BJ (cell line): ENCODE data around the gene SLC25A10. TPM values are rescaled to one million over a fixed set of nuclear protein-coding genes. Genes with fewer than 3 reads are reported as not detected.

ENCODE experiments used
- CTCF ChIA-PET: fragments of 350-600 bp; formaldehyde crosslinking; extraction: SDS; loops from one replicate; lab custom pipeline; 2021; ENCODE audit warnings: antibody characterized with exemption, inconsistent platforms; lab: Yijun Ruan, JAX
- POLR2A ChIA-PET: fragments of 300-600 bp; sonication (Branson Sonifier 250); formaldehyde crosslinking; extraction: SDS; loops from one replicate; lab custom pipeline; 2021; ENCODE audit warnings: antibody characterized with exemption; lab: Charles Lee
- DNase-seq: peaks from one replicate; pipeline ENCODE4 v3.0.0-alpha.2; 2011; ENCODE audit warnings: low read depth
- H3K27me3 ChIP-seq: 2 replicates; pipeline ENCODE4 v1.6.0; 2011; ENCODE audit warnings: low read length; ENCODE audit not compliant: control insufficient read depth, insufficient read depth
- H3K36me3 ChIP-seq: 2 replicates; pipeline ENCODE4 v1.5.1; 2011; ENCODE audit warnings: low read length; ENCODE audit not compliant: control insufficient read depth, insufficient read depth
- H3K4me3 ChIP-seq: 2 replicates; pipeline ENCODE4 v1.5.1; 2011; ENCODE audit warnings: low read depth, mild to moderate bottlenecking, control low read depth, low read length
- polyA plus RNA-seq: library from polyadenylated mRNA; depleted of rRNA; stranded (reverse); fragments of >200 nt; gene quantifications from 2 replicates; pipeline ENCODE4 v1.2.3, GENCODE V29; 2011
- TF ChIP-seq, protein P1 (sequence below): IDR thresholded peaks from 2 replicates; pipeline ENCODE4 v1.5.1; 2011; ENCODE audit warnings: low read depth, mild to moderate bottlenecking, control low read depth, inconsistent platforms, low read length, moderate library complexity; ENCODE audit not compliant: insufficient read depth

The SLC25A10 gene
- polyA plus RNA-seq, 1 experiment, result 8.4 TPM

DNA sequence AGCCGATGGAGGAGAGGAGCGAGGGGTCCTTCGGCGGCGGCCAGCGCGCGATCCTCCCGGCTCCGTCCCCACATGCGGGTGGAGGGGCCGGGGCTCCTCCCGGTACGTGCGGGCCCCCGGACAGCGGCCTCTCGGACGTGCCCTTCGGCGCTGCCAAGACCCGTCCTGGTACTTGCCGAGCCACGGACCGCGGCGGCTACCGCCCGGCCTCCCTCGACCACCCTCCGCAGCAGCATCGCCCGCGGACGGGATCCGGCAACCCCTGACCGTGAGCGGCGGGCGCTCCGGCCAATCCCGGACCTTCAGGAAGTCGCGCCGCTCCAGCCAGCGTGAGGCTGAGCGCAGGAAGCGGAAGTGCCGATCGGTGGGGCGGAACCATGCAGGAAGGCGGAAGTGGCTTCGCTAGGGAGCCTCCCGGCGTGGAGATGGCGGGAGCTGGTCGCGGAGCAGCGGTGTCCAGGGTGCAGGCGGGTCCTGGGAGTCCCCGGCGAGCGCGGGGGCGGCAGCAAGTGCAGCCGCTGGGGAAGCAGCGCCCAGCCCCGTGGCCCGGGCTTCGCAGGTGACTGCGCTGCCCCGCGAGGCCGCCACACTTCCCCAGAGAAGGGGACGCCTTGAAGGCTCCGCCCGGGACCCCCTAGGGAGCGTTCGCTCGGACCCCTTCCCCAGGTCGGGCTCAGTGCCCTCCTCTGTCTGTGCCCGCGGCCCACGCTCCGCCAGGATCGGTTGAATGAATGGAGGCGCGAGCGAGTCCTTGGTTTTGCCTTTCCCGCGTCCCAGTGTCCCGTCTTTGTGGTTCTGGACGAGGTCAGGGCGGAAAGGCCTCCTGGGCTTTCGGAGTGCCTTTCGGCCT lies 45.5 kb upstream of the SLC25A10 start, which contains the start of the genes CCDC137 and OXLD1:
Gene CCDC137, plus strand, starts transcription at position 396 of the 850 bp plus-strand sequence. Its CDS starts 30 bp downstream, at position 426.
Gene OXLD1, minus strand, starts transcription at position 264 of the 850 bp plus-strand sequence. Its CDS starts 28 bp downstream, at position 236.
- POLR2A ChIA-PET, result interaction anchor here (0.6 kb wide), 1 partner anchor 151 kb away, joined by 3 read pairs; no protein-coding TSS in a partner anchor
- H3K27me3 ChIP-seq, result no peaks in the 10 kb centered on the region
- H3K36me3 ChIP-seq, result peaks cover 9% of the 10 kb centered on the region
- CTCF ChIA-PET, result interaction anchor here (1.1 kb wide), 1 partner anchor 18 kb away, joined by 5 read pairs; no protein-coding TSS in a partner anchor
- peak; percentile 70 for DNase-seq
- peak within 1 kb of the TSS; percentile 87 for H3K4me3 ChIP-seq
- TF ChIP-seq, protein P1, sequence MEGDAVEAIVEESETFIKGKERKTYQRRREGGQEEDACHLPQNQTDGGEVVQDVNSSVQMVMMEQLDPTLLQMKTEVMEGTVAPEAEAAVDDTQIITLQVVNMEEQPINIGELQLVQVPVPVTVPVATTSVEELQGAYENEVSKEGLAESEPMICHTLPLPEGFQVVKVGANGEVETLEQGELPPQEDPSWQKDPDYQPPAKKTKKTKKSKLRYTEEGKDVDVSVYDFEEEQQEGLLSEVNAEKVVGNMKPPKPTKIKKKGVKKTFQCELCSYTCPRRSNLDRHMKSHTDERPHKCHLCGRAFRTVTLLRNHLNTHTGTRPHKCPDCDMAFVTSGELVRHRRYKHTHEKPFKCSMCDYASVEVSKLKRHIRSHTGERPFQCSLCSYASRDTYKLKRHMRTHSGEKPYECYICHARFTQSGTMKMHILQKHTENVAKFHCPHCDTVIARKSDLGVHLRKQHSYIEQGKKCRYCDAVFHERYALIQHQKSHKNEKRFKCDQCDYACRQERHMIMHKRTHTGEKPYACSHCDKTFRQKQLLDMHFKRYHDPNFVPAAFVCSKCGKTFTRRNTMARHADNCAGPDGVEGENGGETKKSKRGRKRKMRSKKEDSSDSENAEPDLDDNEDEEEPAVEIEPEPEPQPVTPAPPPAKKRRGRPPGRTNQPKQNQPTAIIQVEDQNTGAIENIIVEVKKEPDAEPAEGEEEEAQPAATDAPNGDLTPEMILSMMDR, result no peak

DNA sequence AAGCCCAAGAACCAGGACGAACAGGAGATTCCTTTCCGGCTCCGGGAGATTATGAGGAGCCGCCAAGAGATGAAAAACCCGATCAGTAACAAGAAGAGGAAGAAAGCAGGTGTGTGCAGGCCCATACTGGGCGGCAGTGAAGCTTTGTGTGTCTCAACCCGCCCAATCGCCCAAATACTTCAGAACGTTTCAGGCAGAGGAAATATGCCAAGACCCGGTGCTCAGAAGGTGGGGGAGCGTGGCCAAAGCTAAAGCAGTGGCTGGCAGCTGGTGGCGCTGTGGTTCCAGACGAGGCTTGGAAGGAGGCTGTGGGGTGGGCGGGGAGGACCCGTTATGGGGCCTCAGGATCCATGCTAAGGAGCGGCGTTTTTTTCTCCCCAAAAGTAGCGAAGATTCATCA lies 44.3 kb upstream of the SLC25A10 start:
- CTCF ChIA-PET, result interaction anchor here (1.1 kb wide), 1 partner anchor 19 kb away, joined by 5 read pairs; no protein-coding TSS in a partner anchor
- POLR2A ChIA-PET, result no interaction called here
- TF ChIP-seq, protein P1, result no peak
- H3K27me3 ChIP-seq, result no peaks in the 10 kb centered on the region
- DNase-seq, result no peak
- peaks cover 15% of the 10 kb centered on the region for H3K36me3 ChIP-seq
- no peak overlapping the region for H3K4me3 ChIP-seq

DNA sequence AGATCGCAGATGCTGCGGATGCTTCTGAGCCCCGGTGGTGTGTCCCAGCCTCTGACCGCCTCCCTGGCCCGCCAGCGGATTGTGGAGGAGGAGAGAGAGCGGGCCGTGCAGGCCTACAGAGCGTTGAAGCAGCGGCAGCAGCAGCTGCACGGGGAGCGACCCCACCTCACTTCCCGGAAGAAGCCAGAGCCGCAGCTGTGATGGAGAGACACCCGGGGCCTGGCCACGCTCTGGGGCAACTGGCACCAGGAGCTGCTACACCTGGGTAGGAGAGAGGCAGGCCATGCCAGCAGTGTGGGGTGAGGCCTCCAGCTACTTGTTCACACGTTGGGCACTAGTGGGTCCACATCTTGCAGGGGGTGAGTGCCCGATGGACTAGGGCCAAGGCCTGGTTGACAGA lies 39.6 kb upstream of the SLC25A10 start:
- CTCF ChIA-PET, result interaction anchor here (0.9 kb wide), 1 partner anchor 10 kb away, joined by 3 read pairs; no protein-coding TSS in a partner anchor
- Histone ChIP-seq H3K27me3 (no peaks in the 10 kb centered on the region), H3K4me3 (no peak overlapping the region), H3K36me3 (peaks cover 21% of the 10 kb centered on the region)
- POLR2A ChIA-PET, result no interaction called here
- DNase-seq, result no peak
- TF ChIP-seq, protein P1, result no peak

DNA sequence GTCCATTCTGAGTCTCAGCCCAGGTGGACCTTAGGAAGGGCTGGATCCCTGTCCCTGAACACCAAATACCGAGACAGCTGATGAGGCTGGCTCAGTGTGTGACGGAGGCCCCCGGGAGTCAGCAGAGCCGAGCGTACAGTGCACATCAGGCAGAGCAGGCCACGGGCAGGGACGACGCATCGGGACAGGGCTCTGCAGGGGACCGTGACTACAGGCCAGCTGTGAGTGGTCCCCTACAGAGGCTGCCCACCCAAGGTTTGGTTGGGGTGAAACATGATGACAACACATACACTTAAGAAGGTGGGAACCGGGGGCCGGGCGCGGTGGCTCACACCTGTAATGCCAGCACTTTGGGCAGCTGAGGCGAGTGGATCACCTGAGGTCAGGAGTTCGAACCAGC lies 39.1 kb upstream of the SLC25A10 start:
- TF ChIP-seq, protein P1, result no peak
- no peak overlapping the region for H3K4me3 ChIP-seq
- no peak for DNase-seq
- ChIA-PET CTCF (interaction anchor here (0.9 kb wide), 1 partner anchor 10 kb away, joined by 3 read pairs; no protein-coding TSS in a partner anchor), POLR2A (no interaction called here)
- peaks cover 21% of the 10 kb centered on the region for H3K36me3 ChIP-seq
- no peaks in the 10 kb centered on the region for H3K27me3 ChIP-seq

DNA sequence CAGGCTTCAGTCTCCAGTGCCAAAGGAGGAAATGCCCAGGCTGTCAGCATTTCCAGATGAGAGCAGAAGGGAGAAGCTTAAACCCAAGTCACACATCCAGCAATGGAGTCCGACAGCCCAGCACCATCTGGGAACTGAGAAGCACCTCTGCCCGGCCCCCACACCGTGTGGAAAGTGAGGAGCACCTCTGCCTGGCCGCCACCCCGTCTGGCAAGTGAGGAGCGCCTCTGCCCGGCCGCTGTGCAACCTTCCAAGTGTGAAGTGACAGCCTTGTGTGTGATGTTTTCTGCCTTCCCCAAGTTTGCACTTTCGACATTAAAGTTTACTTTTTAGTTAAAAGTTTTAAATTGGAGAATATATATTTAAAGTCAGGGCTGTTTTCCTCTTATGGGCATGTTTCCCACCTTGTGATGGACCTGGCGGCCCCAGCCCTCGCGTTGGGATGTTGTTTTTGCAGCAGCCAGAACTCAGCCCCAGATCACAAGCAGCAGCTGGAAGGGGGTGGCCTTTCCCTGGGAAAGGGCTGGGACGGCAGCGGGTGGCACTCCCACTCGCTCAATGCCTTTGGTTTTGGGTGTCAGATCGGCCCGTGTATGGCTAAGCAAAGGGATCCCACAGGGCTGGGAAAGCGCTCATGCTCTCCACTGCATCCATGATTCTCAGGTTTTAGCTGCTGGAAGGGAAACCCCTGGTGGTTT lies 38.4 kb upstream of the SLC25A10 start:
- Histone ChIP-seq H3K4me3 (no peak overlapping the region), H3K36me3 (peaks cover 21% of the 10 kb centered on the region), H3K27me3 (no peaks in the 10 kb centered on the region)
- TF ChIP-seq, protein P1, result no peak
- no peak for DNase-seq
- CTCF ChIA-PET, result no interaction called here
- POLR2A ChIA-PET, result no interaction called here
